Fibroblast of gingiva (primary cell): ENCODE results near the gene MINDY2.

ENCODE experiments used
- DNase-seq: peaks from one replicate; pipeline ENCODE4 v3.0.0-alpha.2; 2011; ENCODE audit warnings: low read depth

MINDY2 gene, protein sequence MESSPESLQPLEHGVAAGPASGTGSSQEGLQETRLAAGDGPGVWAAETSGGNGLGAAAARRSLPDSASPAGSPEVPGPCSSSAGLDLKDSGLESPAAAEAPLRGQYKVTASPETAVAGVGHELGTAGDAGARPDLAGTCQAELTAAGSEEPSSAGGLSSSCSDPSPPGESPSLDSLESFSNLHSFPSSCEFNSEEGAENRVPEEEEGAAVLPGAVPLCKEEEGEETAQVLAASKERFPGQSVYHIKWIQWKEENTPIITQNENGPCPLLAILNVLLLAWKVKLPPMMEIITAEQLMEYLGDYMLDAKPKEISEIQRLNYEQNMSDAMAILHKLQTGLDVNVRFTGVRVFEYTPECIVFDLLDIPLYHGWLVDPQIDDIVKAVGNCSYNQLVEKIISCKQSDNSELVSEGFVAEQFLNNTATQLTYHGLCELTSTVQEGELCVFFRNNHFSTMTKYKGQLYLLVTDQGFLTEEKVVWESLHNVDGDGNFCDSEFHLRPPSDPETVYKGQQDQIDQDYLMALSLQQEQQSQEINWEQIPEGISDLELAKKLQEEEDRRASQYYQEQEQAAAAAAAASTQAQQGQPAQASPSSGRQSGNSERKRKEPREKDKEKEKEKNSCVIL

DNA sequence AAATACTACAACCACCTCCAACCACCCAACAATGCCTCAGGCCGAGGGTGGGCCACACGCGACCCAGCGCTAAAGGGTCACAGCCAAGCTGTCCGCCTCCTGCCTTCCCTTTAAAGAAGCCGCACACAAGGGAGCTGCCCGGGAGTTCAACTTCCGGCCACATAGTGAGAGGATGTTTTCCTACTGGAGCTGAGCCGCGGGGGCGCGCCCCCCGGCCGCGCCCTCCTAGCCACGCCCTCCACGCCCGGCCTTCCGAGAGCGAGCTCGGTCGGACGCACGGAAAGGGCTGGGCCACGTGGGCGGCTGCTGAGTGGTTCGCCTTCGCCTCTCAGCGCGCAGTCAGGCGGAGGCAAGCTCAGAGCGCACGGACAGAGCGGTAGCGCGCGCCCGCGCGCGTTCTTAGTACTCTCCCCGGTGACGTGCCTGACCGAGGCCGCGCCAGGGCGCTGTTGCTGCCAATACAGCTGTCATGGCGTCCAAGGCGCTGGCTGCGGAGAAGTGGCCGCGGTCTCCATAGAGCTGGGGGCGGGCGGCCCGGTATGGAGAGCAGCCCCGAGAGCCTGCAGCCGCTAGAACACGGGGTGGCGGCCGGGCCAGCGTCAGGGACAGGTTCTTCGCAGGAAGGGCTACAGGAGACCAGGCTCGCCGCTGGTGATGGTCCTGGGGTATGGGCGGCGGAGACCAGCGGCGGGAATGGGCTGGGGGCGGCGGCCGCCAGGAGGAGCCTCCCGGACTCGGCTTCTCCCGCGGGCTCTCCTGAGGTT, at the start of gene MINDY2:
TSS of gene MINDY2 (plus strand) at position 446 of the 764 bp plus-strand sequence. CDS start at position 540, 94 bp downstream.
- peak; percentile 99 for DNase-seq

DNA sequence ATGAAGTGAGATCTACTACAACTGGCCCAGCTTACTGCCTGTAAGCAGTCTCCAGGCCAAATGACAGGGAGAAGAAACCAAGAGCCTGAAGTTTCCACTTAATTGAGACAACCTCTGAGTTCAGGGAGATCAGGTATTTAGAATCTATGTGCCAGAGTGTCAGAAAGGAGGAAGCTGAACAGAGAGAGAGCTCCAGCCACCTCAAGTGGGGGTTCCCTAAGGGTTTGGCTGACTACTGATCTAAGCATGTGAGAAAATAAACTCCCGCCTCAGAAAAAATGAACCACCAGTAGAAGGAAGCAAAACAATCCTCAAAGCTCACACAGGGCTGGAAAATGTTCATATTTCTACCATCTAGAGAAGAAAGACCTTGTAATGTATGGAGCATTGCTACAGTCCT, 46.6 kb upstream of the MINDY2 start:
- peak; percentile 22 for DNase-seq

DNA sequence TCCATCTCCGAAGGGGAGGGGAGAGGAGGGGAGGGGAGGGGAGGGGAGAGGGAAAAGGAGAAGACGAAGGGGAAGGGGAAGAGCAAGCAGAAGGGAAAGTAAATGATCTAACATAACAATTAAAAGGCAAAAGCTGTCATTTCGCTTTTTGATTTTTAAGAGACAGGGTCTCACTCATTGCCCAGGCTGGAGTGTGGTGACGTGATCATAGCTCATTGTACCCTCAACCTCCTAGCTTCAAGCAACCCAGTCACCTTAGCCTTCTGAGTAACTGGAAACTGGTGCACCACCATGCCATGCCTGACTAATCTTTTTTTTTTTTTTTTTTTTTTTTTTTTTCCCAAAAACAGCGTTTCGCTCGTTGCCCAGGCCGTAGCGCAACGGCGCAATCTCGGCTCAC, 44.2 kb upstream of the MINDY2 start:
- no peak for DNase-seq

DNA sequence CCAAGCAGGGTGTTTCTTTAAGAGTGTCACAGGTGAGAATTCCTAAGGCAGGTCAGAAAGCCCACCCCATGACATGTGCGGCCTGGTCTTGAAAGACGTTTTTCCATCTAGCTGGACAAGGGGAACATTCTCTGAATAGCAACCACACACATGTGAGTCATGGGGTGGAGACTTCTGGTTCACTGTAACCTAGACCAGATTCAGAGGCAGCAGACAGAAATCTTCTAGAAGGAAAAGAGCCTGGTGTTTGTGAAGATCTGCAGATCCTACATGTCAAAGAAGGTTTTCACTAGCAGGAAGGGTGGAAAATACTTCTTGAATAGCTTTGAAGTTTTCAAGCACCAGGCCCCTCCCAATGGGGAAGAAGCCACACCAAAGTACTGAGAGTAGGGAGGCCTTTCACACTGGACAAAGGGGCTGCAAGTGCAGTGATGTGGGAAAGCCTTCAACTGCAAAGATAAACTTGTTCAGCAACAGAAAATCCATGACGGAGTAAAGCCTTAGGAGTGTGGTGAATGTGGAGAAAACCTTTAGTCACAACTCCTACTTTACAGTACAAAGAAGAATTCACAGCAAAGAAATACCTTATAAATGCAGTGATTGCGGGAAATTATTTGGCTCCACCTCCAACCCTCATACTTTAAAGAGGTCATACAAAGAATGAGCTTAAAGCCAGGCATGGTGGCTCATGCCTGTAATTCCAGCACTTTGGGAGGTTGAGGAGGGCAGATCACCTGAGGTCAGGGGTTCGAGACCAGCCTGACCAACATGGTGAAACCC, 39.2 kb upstream of the MINDY2 start:
- peak; percentile 35 for DNase-seq

DNA sequence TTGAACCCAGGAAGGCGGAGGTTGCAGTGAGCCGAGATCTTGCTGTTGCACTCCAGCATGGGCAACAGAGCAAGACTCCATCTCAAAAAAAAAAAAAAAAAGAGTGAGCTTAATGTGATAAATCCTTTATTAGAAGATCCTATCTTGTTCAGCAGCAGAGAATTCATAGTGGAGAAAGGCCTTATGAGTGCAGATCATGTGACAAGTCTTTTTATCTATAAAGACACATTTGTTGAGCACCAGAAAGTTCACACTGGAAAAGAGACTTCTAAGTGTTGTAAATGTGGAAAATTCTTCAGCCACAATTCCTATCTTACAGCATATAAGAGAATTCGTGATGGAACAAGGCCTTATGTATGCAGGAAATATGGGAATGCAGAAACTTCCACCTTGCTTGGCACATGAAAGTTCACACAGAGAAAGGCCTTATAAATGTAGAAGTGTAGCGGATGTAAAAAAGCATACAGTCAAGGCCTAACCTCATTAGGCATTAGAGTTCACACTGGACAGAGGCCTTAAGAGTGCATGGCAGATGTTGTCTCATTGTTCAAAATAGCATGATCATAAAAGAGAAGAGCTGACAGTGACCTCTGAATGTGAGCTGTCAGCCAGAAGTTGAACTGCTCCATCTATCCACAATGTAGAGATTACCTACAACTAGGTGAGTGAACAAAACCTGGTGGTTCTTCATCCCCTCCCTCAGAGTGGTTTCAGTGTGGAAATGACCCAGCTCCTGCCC, 38.3 kb upstream of the MINDY2 start:
- no peak for DNase-seq

DNA sequence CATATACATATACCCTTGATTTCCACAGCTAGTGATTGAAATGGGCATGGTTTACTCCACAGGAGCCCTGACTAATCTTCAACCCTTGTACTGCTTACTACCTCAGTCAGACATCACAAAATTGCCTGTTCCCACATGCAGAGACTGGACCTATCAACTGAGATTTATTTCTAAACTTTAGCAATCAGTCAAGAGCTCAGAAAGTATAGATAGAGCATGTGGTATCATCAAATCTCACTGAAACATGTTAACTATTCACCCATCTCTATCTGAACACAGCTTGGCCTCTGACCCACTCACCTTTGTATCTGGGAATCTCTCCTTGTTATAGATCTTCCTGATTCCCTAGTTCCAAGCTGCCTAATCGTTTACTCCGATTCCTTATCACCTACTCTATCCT, 36.2 kb upstream of the MINDY2 start:
- DNase-seq, result no peak

DNA sequence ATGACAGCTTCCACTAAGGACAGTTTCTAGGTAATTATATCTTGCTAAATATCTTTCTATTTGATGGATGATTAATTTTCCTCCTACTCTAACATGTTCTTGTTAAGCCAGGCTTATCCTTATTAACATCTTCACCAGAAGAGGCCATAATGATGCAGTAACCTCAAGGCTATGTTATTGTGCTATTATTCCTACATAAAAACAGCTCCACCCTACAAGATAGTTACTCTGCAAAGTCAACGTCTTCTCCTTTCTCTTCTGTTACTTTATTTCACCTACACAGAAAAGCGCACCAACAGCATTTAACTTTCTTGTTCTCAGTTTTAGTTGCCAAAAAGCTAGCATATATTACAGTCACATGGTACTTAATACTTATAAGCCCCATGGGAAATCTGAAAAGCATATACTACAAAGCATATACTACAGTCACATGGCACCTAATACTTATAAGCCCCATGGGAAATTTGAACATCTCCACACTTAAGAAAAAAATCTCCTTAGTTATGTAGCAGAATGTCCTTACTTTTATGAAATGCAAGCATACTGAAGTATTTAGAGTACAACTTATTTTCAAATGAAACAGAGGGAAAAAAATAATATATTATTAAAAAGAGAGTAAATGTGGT, 35.0 kb upstream of the MINDY2 start:
- no peak for DNase-seq

DNA sequence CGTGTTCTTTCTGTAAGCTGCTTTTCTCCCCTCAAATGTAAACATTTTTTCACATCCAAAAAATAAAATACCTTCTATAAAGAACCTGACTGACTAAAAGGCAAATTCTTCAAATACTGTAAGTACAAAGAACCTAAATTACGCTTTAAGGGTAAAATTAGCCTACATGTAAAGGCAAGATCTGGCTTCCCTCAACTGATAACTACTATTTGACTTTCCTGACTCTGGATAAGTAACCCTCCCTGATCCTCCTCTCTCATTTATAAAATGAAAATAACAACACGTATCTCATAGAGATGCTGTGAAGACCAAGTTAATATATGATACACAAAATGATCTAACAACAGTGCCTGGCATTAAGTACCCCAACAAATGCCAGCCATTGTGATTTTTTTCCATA, 33.8 kb upstream of the MINDY2 start:
- DNase-seq, result no peak

DNA sequence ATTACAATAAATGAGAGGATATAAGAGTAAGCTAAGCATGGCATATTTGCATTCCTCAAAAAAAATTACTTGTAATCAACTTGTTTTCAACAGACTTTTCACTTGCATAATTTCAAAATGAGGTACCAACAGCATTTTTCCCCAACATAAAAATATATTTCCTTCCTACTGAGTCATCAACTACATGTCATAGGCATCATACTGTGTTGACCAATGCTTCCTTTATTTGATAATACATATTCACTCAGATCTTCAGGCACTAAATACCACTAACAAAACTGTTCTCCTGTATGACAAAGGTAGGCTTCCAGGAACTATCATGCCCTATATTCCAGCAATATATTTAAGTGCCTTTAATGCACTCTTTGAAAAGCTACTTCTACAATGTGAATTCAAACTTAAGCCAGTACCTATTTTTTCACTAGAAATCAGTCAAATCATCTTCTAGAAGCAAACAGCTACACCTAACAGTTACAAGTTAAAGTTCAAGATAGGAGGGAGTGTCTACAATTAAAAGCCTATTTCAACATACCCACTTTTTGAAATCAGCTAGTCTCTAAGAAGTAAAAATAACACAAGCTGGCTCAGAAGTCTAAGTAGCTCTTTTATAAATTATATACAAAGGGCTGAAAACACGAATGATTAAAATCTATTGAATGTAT, 32.9 kb upstream of the MINDY2 start:
- DNase-seq, result peak; percentile 12

DNA sequence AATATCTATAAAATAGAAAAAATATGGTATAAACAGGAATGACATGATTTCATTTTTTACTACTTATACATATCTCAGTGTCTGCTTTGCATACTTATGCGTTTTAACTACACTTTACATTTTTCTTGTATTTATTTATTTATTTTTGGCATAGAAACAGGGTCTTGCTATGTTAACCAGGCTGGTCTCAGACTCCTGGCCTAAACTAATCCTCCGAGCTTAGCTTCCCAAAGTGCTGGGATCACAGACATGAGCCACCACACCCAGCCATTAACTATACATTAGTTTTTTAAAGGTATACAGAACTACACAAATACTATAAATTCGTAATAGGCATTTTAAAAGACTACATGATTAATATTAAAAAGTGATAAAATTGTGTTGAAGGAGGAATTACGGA, 30.7 kb upstream of the MINDY2 start:
- DNase-seq, result no peak

DNA sequence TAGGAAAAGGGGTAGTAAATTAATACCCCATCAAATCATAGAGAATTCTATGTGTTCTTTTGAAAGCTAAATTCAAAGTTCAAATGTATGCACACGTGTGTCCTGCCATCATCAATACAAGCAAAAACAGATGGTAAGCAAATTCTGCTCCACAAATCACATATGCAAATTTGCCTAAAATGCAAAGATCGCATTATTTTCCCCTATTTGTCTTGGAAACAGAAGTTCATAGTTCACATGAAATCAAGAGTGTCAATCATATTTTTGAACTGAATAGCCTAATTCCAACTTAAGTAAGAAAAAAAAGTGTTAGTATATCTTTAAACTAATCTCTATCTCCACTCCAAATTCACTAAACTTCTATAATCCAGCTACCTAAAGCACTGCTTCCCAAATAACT, 30.1 kb upstream of the MINDY2 start:
- DNase-seq, result no peak

DNA sequence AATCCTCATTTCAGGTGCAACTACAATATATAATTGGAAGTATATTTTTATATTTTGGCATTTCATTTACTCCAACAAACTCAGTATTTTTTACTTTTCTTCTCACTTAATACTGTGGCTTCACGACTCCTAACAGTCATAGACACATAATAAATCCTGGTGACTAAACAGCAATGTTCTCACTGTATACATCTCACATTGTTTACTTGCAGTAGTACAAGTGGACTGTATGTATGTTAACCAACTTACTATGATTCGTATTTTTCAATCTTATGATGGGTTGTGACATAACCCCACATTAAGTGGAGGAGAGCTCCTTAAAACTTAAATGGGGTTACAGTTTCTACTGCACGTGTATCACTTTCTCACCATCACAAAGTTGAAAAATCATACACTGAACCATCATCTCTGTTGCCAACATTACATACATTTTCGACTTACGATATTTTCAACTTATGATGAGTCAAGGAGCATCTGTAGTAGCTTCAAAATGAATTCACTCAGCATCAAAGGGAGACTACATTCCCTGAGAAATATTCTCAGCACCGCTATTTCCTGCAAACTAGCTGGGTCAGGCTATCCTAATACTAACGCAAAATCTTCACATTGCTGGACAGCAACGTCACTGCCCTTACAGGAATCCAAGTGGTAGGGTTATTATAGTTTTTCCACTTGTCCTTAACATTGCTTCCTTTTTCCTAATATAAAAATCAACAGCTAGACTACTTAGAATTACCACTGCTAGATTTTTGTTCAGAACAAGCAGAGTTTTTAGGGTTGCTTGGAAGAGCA, 28.9 kb upstream of the MINDY2 start:
- DNase-seq, result no peak

DNA sequence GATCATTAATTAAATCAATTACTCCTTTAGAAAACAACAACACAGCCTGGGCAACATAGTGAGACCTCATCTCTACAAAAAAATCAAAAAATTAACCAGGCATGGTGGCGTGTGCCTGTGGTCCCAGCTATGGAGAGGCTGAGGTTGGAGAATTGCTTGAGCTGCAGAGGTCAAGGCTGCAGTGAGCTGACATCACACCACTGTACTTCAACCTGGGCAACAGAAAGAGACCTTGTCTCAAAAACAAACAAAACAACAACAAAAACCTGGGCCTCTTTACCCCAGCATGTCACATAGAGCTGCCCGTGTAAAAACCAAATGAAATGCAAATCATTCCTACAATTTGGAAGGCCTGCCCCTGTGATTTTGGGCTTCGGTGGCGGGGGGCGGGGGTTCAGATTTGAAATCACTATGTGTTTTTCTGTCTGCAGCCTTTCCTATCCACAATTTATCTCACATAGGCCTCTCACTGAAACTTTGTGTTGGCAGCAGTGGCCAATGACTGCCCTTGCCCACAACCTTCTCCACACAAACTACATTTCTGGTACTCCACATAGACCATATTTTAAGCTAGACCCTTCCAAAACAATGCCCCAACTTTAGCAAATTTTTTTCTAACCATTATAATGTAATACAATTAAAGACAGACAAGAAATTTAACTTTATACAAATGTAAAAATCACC, 28.1 kb upstream of the MINDY2 start:
- DNase-seq, result no peak

DNA sequence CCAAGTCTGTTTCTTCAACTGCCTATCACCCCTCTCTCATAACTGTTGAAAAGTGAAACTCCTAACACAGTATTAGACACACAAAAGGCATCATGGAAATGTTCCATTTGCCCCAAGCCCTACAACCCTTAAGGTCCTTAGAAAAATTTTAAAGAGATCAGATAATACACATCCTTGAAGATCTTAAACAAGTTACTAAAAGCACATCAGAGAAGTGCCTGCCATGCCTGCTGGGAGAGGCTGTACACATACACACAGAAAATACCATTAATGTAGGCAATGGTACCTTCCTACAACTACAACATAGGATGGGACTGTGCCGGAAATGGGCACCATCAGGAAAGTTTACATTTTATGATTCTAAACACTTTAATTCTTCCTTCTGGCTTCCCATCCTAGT, 24.9 kb upstream of the MINDY2 start:
- DNase-seq, result no peak

DNA sequence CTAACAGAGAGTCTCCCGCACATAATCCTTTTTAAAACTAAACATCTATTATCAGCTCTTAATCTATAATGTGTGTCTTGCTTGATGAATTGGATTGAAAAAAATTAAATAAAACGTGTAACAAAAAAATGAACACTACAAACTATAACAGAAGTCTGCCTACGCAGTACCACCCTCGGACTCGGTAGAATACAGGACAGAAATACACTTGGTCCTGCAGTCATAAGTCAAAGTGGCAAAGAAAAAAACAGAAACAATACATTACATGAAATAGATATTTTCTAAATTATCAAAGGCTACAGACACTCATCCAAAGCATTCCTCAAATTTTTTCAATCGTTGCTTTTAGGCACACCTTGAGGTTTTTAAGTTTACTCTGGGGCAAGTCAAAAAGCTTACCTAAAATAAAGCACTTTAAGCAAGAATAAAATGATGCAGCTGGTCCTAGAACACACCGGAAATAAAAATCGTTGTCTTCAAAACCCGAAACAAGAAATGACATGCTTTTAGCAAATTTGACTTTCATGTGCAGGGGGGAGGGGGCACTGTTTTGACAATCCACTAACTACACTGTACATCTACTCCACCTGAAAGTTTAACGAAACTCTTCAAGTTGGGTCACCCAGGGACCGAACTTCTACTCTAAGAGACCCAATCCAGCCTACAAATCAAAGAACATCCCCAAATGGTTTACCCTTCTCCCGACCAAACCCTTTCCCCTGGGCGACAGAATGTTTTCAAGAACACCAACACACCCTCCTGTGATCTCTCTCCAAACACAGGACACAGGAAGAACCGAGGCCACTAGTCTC, 22.9 kb upstream of the MINDY2 start:
- DNase-seq, result no peak

DNA sequence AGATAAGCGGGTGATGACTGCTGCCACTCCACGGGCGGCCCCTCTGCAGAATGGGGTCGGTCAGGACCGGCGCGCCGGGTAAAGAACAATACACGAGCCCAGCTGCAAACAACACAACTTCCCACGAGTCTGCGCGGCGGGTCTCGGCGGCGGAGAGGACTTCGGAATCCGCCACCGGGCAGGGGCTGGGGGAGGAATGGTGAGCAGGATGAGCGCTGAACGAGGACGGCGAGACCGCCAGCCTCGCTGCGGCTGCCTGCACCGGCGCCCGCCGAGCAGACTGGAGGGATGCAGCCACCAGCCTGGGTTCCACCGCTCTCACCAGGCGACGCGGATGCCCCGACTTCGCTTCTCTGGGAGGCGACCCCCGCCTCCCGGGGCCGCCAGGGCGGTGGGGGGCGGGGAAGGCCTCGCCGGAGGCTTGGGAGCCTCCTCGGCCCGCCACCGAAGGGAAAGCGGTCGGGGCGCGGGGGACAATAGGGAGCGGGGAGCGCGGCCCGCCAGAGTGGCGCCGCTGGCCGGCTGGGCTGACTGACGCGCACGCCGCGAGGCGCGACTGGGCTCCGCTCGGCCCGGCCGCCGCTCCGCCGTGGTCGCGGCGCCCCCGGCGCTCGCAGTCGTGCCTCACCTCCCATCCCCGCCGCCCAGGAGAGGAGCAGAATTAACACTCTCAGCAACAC, 22.1 kb upstream of the MINDY2 start:
- DNase-seq, result peak; percentile 31

DNA sequence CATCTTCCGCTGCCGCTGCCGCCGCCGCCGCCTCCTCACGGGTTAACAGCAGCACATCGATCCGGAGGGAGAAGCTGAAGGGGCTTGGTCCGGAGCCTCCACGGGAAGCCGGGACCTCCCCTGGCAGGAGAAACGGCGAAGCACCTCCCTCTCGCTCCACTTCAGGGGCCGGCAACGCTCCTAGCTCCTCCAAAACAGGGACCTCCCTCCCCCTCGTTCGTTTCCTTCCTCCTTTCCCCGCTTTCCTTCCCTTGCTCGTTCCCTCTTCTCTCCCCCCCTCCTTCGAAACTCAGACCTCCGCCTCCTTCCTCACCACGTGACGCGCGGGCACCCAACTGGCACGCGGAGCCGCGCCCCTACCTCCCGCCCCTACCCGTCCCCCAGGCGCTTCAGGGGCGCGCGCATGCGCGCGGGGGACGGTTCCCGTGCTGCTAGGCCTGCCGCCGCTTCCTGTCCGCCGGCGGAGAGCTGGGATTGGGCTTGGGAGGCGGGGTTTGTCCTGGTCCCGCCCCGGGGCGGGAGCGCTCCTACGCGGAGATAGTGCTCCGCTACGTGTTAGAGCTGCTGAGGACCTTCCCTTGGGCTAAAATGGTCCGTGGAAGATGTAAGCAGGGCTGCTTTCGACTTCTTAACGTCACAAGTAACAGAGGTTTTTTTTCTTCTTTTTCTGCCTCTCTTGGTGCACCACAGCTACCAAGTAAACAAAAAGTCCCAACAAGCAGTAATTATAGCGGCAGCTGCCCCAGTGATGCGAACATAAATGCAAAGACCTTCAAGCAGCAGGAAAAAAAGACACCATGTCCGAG, 21.4 kb upstream of the MINDY2 start, which contains the start of gene ADAM10:
TSS of gene ADAM10 (minus strand) at position 176 of the 806 bp plus-strand sequence. CDS start at position 3, 173 bp downstream.
- DNase-seq, result peak; percentile 100
